GM12878 (cell line): ENCODE results near the gene PIK3R5. TPM values are rescaled to one million over a fixed set of nuclear protein-coding genes. Genes with fewer than 3 reads are reported as not detected.

Experiments
- CHD1 ChIP-seq: IDR thresholded peaks from 2 replicates; pipeline ENCODE4 v1.6.1; 2012; ENCODE audit warnings: low read depth, low read length, improper control_type of control experiment
- CHD2 ChIP-seq: IDR thresholded peaks from 2 replicates; pipeline ENCODE4 v1.6.1; 2011; ENCODE audit warnings: low read depth, low read length, improper control_type of control experiment, borderline replicate concordance
- MEF2B ChIP-seq: fragments of 450-650 bp; IDR thresholded peaks from 2 replicates; pipeline ENCODE4 v1.6.1; 2018; ENCODE audit warnings: mild to moderate bottlenecking, moderate library complexity; ENCODE audit not compliant: partially characterized antibody, poor library complexity, severe bottlenecking
- NFIC ChIP-seq: IDR thresholded peaks from 2 replicates; pipeline ENCODE4 v1.6.1; 2012; ENCODE audit warnings: low read depth, mild to moderate bottlenecking, inconsistent platforms, low read length, moderate library complexity
- NRF1 ChIP-seq: conservative IDR thresholded peaks from 2 replicates; pipeline ENCODE4 v1.6.1; 2011; ENCODE audit warnings: mild to moderate bottlenecking, low read depth, low read length, improper control_type of control experiment
- RAD21 ChIP-seq: IDR thresholded peaks from 2 replicates; pipeline ENCODE4 v1.6.1; 2011; ENCODE audit warnings: mild to moderate bottlenecking, low read depth, low read length, moderate library complexity; ENCODE audit not compliant: insufficient read depth
- SMAD1 ChIP-seq: fragments of 450-650 bp; IDR thresholded peaks from 2 replicates; pipeline ENCODE4 v1.6.1; 2018; ENCODE audit warnings: mild to moderate bottlenecking, low read depth; ENCODE audit not compliant: partially characterized antibody
- YY1 ChIP-seq: IDR thresholded peaks from 2 replicates; pipeline ENCODE4 v1.6.1; 2011; ENCODE audit warnings: low read depth, mild to moderate bottlenecking, low read length
- ZNF217 ChIP-seq: fragments of 450-650 bp; IDR thresholded peaks from 2 replicates; pipeline ENCODE4 v1.6.1; 2017; ENCODE audit warnings: antibody characterized with exemption, mild to moderate bottlenecking
- polyA plus RNA-seq, 11 experiments: library from polyadenylated mRNA; depleted of rRNA in 4 of 11; unstranded in 6 of 11; stranded (reverse) in 5 of 11; fragments of >200 nt; fragmentation: Nextera tagmentation in 4 of 11; fragmentation: Illumina TruSeq in 1 of 11; extraction: Ambion mirVana in 4 of 11; extraction: Trizol in 1 of 11; gene quantifications; 1 replicate in 1 of 11; 2 replicates in 10 of 11; pipeline versions ENCODE4 v1.2.1 to v1.2.3, GENCODE V29; 2011 to 2016; ENCODE audit warnings: inconsistent platforms in 2 of 11, missing spikeins in 2 of 11, low read depth in 1 of 11
- total RNA-seq, 4 experiments: library from RNA; depleted of rRNA in 3 of 4; stranded (reverse); fragments of >200 nt in 3 of 4; fragmentation: Illumina TruSeq in 1 of 4; extraction: Trizol in 1 of 4; gene quantifications; 2 replicates each; pipeline versions ENCODE4 v1.2.1 to v1.2.3, GENCODE V29; 2013 to 2021
- TF ChIP-seq, protein P1 (sequence below): fragments of 150-350 bp; IDR thresholded peaks from 2 replicates; pipeline ENCODE4 v1.6.1; 2016; ENCODE audit warnings: low read depth, low read length
- TF ChIP-seq, protein P2 (sequence below): fragments of 450-650 bp; IDR thresholded peaks from 2 replicates; pipeline ENCODE4 v1.6.1; 2017; ENCODE audit warnings: mild to moderate bottlenecking, moderate library complexity
- TF ChIP-seq, protein P3 (sequence below): IDR thresholded peaks from 2 replicates; pipeline ENCODE4 v1.6.1; 2011; ENCODE audit warnings: low read depth, low read length, improper control_type of control experiment, borderline replicate concordance
- TF ChIP-seq, protein P4 (sequence below): fragments of 450-650 bp; IDR thresholded peaks from 2 replicates; pipeline ENCODE4 v1.6.1; 2017; ENCODE audit warnings: mild to moderate bottlenecking
- TF ChIP-seq, protein P5 (sequence below), 3 experiments: IDR thresholded peaks in 2 of 3; conservative IDR thresholded peaks in 1 of 3; 2 replicates each; pipeline ENCODE4 v1.5.1; 2011; ENCODE audit warnings: low read depth in 3 of 3, low read length in 3 of 3, mild to moderate bottlenecking in 3 of 3, control low read depth in 2 of 3, moderate library complexity in 2 of 3, inconsistent platforms in 1 of 3, mixed read lengths in 1 of 3; ENCODE audit not compliant: control insufficient read depth in 2 of 3, insufficient read depth in 1 of 3; ENCODE audit errors: extremely low read depth in 1 of 3

PIK3R5 gene
- total and polyA plus RNA-seq, 10 of the 15 experiments (the other 5 are each of a cell fraction or from before 2014, with no cell fraction given): 9.5 to 50.8 (median 35.5) TPM

DNA sequence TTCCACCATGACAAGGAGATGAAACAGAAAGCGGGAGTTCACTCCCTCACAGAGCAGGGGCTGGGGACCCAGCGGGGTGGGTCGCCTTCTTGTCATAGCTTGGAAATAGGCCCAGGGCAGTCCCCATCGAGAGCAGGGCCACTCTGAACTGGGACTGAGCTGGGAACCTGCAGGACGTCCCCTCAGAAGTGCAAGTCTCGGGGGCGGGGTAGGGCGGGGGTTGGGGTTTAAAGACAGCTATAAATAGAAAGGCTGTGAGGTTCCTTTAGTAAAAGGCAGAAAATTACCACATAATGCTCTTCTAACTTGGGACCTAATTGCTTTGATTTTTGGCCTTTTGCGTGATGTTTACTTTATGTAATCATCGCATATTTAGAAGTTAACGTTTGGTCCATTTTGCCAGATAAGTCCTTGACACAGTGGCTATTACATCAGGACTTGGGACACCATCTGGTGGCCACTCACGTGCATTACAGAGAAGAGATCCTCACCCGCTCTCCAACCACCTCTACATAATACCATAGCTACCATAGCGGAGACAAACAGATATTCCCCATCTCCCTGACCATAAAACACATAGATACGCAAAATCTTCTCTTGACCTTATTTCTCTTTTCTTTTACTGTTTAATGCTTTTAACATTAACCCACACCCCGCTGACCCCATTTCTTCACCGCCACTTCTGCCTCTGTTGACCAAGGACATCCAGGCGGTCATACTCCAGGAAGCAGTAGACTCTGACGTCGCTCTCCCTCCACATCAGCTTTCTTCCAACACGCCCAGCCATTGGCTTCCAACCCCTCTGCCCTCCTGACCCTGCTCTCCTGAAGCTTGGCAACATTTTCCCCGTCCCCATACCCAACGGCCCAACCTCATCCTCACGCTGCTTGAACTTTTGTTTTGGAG is 70.6 kb downstream of the PIK3R5 start (continued):
- TF ChIP-seq, protein P1, sequence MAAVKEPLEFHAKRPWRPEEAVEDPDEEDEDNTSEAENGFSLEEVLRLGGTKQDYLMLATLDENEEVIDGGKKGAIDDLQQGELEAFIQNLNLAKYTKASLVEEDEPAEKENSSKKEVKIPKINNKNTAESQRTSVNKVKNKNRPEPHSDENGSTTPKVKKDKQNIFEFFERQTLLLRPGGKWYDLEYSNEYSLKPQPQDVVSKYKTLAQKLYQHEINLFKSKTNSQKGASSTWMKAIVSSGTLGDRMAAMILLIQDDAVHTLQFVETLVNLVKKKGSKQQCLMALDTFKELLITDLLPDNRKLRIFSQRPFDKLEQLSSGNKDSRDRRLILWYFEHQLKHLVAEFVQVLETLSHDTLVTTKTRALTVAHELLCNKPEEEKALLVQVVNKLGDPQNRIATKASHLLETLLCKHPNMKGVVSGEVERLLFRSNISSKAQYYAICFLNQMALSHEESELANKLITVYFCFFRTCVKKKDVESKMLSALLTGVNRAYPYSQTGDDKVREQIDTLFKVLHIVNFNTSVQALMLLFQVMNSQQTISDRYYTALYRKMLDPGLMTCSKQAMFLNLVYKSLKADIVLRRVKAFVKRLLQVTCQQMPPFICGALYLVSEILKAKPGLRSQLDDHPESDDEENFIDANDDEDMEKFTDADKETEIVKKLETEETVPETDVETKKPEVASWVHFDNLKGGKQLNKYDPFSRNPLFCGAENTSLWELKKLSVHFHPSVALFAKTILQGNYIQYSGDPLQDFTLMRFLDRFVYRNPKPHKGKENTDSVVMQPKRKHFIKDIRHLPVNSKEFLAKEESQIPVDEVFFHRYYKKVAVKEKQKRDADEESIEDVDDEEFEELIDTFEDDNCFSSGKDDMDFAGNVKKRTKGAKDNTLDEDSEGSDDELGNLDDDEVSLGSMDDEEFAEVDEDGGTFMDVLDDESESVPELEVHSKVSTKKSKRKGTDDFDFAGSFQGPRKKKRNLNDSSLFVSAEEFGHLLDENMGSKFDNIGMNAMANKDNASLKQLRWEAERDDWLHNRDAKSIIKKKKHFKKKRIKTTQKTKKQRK: no peak
- TF ChIP-seq ZNF217: no peak
- TF ChIP-seq RAD21: peak; percentile 84
- TF ChIP-seq NFIC: peak; percentile 56; the same call in 1 of the 2 replicates
- no peak for TF ChIP-seq CHD1
- TF ChIP-seq CHD2: no peak
- TF ChIP-seq, protein P2, sequence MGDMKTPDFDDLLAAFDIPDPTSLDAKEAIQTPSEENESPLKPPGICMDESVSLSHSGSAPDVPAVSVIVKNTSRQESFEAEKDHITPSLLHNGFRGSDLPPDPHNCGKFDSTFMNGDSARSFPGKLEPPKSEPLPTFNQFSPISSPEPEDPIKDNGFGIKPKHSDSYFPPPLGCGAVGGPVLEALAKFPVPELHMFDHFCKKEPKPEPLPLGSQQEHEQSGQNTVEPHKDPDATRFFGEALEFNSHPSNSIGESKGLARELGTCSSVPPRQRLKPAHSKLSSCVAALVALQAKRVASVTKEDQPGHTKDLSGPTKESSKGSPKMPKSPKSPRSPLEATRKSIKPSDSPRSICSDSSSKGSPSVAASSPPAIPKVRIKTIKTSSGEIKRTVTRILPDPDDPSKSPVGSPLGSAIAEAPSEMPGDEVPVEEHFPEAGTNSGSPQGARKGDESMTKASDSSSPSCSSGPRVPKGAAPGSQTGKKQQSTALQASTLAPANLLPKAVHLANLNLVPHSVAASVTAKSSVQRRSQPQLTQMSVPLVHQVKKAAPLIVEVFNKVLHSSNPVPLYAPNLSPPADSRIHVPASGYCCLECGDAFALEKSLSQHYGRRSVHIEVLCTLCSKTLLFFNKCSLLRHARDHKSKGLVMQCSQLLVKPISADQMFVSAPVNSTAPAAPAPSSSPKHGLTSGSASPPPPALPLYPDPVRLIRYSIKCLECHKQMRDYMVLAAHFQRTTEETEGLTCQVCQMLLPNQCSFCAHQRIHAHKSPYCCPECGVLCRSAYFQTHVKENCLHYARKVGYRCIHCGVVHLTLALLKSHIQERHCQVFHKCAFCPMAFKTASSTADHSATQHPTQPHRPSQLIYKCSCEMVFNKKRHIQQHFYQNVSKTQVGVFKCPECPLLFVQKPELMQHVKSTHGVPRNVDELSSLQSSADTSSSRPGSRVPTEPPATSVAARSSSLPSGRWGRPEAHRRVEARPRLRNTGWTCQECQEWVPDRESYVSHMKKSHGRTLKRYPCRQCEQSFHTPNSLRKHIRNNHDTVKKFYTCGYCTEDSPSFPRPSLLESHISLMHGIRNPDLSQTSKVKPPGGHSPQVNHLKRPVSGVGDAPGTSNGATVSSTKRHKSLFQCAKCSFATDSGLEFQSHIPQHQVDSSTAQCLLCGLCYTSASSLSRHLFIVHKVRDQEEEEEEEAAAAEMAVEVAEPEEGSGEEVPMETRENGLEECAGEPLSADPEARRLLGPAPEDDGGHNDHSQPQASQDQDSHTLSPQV: no peak
- TF ChIP-seq, protein P3, sequence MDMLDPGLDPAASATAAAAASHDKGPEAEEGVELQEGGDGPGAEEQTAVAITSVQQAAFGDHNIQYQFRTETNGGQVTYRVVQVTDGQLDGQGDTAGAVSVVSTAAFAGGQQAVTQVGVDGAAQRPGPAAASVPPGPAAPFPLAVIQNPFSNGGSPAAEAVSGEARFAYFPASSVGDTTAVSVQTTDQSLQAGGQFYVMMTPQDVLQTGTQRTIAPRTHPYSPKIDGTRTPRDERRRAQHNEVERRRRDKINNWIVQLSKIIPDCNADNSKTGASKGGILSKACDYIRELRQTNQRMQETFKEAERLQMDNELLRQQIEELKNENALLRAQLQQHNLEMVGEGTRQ: no peak
- TF ChIP-seq MEF2B: peak; percentile 67
- no peak for TF ChIP-seq SMAD1
- TF ChIP-seq, protein P4, sequence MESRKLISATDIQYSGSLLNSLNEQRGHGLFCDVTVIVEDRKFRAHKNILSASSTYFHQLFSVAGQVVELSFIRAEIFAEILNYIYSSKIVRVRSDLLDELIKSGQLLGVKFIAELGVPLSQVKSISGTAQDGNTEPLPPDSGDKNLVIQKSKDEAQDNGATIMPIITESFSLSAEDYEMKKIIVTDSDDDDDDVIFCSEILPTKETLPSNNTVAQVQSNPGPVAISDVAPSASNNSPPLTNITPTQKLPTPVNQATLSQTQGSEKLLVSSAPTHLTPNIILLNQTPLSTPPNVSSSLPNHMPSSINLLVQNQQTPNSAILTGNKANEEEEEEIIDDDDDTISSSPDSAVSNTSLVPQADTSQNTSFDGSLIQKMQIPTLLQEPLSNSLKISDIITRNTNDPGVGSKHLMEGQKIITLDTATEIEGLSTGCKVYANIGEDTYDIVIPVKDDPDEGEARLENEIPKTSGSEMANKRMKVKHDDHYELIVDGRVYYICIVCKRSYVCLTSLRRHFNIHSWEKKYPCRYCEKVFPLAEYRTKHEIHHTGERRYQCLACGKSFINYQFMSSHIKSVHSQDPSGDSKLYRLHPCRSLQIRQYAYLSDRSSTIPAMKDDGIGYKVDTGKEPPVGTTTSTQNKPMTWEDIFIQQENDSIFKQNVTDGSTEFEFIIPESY: peak; percentile 86; the same call in 1 of the 2 replicates
- TF ChIP-seq NRF1: no peak
- peak; percentile 63; the same call in 1 of the 2 replicates for TF ChIP-seq YY1
- TF ChIP-seq, protein P5, sequence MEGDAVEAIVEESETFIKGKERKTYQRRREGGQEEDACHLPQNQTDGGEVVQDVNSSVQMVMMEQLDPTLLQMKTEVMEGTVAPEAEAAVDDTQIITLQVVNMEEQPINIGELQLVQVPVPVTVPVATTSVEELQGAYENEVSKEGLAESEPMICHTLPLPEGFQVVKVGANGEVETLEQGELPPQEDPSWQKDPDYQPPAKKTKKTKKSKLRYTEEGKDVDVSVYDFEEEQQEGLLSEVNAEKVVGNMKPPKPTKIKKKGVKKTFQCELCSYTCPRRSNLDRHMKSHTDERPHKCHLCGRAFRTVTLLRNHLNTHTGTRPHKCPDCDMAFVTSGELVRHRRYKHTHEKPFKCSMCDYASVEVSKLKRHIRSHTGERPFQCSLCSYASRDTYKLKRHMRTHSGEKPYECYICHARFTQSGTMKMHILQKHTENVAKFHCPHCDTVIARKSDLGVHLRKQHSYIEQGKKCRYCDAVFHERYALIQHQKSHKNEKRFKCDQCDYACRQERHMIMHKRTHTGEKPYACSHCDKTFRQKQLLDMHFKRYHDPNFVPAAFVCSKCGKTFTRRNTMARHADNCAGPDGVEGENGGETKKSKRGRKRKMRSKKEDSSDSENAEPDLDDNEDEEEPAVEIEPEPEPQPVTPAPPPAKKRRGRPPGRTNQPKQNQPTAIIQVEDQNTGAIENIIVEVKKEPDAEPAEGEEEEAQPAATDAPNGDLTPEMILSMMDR (IDR thresholded peaks at IDR 0.05 in 2 of 3, conservative IDR thresholded peaks at IDR 0.05 in 1 of 3; ENCODE audit: control insufficient read depth in 2 of 3, extremely low read depth in 1 of 3, insufficient read depth in 1 of 3, low read depth in 3 of 3, low read length in 3 of 3): peak; percentile 74 to 90 (median 83)
